Body of pancreas (tissue), 4 donors: ENCODE data around the gene GALR2.

Source experiments
- POLR2A ChIP-seq, 3 donors: fragments of 450-650 bp; IDR thresholded peaks; one replicate each; pipeline ENCODE4 v1.6.1; 2016; ENCODE audit warnings: antibody characterized with exemption in 3 of 3, mild to moderate bottlenecking in 2 of 3
- TF ChIP-seq, protein P1 (sequence below), 7 experiments: fragments of 450-650 bp in 4 of 7; fragments of 200-600 bp in 3 of 7; sonication (generic) in 3 of 7; IDR thresholded peaks; one replicate each; pipeline ENCODE4 v1.5.1; 2016 to 2019; ENCODE audit warnings: antibody characterized with exemption in 7 of 7

GRCh38 chr17:76097716-76098295 is 23.2 kb downstream of the GALR2 start:
- TF ChIP-seq, protein P1, sequence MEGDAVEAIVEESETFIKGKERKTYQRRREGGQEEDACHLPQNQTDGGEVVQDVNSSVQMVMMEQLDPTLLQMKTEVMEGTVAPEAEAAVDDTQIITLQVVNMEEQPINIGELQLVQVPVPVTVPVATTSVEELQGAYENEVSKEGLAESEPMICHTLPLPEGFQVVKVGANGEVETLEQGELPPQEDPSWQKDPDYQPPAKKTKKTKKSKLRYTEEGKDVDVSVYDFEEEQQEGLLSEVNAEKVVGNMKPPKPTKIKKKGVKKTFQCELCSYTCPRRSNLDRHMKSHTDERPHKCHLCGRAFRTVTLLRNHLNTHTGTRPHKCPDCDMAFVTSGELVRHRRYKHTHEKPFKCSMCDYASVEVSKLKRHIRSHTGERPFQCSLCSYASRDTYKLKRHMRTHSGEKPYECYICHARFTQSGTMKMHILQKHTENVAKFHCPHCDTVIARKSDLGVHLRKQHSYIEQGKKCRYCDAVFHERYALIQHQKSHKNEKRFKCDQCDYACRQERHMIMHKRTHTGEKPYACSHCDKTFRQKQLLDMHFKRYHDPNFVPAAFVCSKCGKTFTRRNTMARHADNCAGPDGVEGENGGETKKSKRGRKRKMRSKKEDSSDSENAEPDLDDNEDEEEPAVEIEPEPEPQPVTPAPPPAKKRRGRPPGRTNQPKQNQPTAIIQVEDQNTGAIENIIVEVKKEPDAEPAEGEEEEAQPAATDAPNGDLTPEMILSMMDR (IDR thresholded peaks at IDR 0.05), result no peak
- no peak for TF ChIP-seq POLR2A (IDR thresholded peaks at IDR 0.05)
